G401.6 (cell line): Measurements from ENCODE around the gene EBF3.

Source experiments
- FAIRE-seq: peaks from 2 replicates; lab custom pipeline; 2012; peaks lifted over from hg19 to GRCh38; lab: Jason Lieb, UNC

The EBF3 gene

DNA sequence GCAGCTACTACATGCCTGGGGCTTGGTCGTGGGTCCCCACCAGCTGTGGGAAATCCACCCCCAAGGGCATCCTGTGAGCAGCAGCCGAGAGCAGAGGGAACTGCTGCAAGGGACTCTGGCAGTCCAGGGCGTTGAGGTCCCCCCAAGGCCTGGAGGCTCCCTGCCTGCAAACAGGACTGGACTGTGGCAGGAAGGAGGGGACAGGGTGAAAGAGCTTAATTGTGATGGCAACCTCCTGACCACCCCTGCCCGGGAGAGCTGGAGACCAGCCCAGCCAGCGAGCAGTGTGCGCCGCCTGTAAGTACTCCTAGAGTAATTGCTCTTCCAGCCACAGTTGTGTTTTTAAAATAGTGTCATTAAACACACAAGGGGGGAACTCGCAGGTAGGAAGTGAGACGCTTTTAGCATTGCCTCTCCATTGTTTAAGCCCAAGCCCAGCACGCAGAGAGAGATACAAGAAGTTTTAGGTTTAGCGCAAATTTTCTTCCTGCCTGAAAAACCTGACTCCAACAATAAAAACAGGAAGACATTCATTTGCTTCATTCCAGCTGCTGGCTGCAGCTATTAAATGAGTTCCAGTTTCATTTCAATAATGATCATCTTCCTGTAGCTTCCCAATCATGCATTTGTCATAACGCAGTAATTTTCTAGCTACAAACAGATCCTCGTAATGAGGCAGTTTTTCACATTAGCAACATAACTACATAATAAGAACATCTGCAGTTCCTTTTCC is 111.1 kb downstream of the EBF3 start:
- FAIRE-seq, result no peak

DNA sequence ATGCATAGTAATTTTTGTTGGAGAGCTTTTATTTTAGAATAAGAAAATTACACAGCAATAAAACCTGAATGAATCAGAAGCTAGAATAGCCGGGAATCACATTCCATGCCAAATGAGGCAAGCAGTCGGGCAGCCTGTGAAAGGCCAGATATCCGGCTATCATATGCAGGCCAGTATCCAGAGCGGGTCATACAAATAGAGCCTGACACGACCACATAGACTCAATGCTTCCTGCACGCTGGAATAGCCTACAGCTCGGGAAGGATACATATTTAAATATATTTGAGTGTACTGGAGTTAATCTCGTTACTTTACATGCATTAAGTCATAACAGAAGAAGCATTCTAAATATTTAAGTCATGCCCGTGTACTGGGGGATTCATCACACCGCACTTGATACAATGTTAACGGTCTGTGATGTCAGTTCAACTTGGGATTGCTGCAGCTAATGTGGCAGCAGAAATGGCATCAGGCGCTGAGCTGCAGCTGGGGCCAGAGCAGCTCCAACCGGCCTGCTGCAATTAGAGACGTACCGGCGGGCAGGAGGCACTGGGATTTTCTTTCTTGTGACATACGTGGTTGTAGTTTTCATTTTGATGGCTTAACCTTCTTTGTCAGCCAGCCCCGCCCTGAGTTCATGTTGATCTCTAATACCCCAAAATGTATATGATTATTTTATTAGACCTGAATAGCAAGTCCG is 112.0 kb downstream of the EBF3 start:
- FAIRE-seq, result no peak

DNA sequence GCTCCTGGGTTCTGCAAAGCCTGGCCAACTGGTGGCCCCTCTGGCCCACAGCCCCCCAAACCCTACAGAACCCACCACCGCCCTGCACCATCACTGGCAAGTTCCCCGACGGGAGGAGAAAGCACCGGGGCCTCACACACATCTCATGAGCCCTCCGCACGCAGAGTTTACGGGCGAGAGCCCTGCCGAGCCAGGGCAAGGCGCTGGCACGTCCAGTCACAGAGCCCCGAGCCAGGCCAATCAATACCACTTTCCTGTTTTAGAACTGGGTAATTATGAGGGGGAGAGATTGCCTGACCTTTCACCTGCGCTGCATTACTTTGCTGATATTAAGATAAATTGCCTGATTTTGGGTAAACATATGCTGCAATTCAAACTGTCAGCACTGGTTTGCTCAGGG is 113.3 kb downstream of the EBF3 start:
- no peak for FAIRE-seq

DNA sequence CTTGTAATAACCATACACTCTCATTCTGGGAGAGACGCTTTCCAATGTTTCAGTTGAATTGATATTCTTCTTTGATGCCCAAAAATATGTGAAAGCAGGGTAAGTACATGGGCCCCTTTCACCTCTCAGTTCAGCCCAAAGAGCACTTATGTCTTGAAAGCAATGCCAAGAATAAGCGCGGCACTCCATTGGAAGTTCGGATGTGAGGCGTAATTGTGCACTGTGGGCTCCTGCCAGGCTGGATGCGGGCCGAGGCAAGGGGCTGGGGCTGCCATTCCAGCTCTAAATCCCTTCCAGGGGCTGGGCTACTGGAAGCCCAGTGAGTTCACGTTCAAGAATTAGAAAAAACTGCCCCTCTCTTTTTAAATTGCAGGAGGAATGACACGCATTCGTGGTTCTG is 113.8 kb downstream of the EBF3 start:
- no peak for FAIRE-seq

DNA sequence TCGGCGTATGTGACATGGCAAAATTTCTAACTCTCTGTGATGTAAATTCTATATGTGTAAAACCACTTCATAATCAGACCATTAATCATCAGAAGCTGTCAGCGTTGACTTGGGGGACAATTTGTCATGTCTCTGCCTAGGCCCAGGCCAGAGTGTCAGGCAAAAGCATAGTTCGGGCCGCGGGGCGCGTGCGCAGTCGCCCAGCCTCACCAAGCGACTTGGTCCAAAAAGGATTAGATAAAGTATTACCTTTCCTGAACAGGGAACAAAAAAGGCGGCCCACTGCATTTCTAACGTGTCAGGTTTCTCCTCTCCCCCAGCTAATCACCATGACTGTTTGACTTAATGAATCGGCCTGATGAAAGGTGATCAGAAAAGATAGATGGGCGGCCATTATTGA is 114.2 kb downstream of the EBF3 start:
- no peak for FAIRE-seq

DNA sequence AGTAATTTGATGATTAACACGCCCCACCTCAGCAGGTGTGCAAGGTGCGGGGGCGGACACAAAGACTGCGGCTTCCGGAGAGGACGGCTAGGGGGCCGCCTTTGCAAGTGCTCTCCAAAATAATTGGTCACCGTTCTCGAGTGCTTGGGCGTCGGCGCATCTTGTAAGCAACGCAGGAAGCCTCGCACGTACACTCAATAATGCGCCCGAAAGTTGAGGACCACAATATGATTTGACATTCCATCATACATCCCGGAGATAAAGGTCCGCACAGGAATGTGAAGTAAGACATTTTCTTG is 114.7 kb downstream of the EBF3 start:
- no peak for FAIRE-seq

DNA sequence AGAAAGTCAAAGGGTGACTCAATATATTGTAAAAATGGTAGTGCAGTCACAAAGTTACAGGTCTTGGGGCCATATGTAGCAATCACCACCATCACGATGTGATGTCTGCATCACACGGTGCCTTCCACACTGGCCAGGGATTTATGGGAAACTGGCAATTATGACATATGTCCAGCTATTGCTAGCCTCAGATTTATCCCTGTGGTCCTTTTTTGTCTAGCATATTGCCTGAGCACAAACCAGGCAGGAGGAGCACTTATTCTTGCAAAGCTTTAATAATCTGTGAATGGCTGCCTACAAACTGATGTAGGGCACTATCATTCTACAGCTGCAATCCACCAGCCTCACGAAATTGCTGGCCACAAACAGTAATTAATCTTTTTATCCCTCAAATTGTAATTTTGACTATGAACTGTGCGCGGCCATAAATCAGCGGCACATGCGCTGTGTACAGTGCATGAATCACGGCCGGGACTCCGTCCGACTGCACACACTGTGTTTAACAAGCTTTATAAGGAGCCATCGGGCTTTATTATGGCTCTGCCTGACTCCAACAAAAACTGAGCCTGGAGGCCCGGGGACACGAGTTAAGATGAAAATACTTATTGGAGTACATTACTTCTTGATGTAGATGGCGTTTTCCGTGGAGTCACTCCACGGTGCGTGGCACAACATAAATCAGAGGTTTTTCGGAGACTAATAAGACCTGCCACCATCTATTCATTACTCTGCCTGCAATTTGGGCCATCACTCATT is 115.2 kb downstream of the EBF3 start:
- no peak for FAIRE-seq

DNA sequence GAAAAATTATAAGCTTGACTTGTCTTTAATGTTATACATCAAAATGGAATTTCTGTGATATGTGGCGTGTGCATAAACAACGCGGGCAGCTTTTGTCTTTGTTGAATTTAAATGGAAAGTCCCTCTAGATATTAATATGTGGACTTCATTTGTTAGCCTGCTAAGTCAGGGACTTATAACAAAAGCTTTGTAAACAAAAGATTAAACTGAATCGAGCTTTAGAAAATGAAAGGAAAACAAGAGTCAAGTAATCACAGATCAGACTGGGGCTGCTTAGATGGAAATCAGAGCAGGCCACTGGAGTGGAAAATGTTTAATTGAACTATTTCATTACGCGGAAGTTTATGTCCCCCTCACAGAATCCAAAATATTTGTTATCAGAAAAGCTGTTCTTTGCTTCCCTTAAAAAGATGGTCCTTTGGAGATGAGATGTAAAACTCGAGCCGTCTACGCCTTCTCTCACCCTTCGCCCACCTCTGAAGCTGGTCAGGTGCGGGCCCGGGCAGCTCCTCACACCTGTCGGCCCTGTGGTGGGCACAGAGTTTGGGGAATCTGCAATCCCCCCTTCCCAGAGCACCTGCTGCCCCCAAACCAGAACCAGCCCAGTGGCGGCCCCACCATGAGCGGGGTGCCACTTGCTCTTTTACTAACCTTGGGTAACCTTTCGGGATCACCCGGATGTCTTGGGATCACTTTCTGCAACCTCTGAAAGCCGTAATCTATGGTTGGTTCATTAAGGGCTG is 116.2 kb downstream of the EBF3 start:
- no peak for FAIRE-seq

DNA sequence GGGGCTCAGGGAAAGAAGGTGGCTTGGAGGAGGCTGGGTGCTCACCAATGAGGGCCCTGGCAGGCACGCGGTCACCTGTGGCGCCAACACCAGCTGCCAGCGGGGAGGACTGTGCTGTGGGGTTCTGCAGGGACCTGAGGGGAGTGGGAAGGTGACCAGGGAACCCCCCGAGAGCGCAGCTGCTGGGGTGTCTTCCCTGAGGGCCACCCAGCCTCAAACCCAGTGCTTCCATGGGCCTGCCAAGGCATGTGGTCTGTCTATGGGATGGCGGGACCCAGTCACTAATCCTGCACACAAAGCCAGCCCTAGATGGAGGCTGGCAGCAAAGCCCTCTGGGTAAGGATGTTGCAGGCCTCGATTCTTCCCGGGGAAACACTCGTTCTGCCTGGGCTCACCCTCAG is 117.1 kb downstream of the EBF3 start:
- no peak for FAIRE-seq

DNA sequence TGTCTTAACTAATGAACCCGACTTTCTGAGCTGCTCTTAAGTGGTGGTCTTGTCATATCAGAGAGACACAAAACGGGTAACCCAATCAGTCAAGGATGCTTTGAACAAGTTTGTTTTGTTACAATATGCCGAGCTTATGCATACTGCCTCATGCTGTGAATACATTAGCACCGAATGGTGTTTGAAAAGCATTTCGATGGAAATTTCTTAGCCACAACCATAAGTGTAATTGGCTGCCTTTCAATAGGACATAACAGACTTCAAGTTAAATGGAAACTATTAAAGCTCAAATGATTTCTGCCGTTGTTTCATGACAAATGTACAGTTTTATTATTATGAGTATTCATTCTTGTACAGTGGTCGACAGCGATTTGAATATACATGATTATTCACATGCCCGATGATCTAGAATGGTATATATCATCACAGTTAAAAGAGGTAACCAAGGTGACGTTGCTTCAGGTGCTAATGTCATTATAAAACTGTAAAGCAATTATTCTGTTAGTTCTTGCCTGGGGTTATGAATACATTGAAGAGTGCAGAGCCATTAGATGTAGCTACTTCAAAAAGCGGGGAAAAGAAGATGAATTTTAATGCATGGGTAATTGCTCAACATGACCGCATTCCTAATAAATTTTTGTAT is 118.8 kb downstream of the EBF3 start:
- no peak for FAIRE-seq

DNA sequence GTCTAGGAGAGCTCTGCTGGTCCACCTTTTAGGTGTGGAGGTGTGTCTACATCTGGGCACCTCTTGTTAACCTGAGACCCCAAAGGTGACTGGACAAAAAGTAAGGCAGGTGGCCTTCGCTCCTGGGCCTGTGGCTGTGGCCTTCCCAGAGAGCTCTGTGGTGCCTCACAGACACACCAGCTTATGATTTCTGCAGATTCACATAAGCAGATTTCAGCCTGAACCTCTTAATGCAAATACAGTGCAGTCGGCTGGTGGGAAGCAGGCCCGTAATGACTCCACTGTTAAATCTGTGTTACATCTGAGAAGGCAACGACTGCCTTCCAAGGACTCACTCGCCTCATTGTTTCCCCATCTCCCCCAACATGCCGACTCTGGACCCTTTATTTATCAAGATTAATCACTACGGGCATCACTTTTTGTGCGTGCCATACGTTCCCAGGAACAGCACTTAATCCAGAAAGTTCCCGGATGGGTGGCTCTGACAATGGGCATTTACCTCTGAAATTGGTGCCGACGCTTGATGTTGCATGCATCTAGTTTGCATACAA is 119.8 kb downstream of the EBF3 start:
- FAIRE-seq, result no peak

DNA sequence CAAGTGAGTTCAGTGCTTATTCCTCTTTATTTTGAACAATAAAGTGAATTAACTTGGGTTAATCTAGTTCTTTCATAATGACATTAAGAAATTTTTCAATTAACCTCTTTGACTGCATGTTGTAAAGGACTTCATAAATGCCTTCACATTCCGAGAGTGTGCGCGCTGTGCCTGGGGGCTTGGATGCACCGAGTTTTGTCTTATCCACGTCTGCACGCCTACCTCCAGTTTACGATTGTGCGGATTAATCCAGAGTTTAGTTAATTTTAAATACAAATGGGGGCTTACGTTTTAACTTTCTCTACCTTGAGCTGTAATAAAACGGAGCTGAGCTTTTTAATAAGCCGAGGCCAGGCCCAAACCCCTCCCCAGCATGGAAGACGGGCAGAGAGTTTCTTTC is 120.4 kb downstream of the EBF3 start:
- FAIRE-seq, result no peak

DNA sequence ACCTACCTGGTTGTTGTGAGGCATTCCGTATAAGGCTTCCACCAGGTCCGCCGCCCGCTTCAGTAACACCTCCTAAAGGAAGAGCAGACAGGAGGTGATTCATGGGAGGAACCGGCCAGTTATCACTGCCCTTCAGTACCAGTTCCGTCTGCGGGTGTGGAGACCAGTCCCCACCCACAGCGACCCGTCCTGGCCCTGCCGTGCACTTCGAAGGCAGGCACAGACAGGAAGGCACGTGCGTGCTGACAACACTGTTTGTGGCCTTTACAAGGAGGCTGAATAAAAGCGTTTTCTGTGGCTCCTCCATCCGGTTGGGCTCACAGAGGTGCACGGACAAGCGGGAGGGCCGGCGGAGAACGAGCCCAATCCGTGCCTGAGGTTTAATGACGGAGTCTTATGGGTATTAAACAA is 120.9 kb downstream of the EBF3 start:
- no peak for FAIRE-seq

DNA sequence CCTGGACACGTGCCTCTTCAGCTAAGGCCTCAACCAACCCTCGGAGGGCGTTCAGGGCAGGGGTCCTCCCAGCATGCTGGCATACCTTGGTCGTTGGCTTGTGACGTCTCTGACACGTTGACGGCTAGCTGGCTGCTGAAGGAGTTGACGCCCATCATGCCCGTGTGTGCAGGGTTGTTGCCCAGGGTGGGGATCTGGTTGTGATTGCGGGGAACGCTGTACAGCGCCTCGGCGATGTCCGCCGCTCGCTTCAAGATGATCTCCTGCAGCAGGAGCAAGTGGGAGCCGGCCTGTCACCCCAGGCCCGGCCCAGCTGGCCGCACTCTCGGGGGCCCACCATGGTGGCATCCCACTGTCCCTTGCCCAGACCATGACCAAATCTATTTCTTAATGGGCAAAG is 122.0 kb downstream of the EBF3 start:
- no peak for FAIRE-seq

DNA sequence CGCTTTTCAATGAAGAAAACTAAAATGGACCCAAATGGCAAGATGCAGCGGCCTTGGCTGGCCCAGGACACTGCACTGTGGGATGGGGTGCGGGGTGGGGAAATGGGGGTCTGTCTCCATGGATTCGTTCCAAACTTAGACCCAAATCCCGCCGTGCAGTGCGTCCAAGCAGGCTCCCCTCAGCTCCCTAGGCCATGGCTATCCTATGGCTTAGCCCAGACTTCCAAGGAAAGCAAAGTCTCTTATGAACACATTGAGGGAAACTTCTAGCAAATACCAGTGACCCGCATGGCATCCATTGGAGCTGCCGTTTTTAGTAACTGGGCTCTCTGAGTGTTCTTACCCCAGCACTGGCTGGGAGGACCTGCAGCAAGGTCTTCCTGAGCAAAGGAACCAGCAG is 122.5 kb downstream of the EBF3 start:
- no peak for FAIRE-seq

DNA sequence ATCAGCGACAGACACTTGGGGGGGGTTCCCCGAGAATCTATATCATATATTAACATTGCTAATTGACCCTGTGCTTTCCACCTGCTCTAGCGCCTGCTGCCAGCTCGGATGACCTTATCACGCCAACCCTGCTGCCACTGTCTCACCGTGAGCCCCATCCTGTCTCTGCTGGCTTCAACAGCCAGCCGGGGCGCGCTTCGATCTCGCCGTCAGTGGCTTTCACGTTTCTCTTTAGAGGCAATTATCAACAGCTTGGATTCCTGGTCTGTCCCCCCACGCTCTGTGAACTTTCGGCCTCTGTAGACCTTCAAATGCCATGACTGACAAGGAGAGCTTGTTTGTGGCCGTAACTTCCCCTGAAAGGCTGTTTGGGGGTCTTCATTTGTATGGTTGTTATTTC is 123.0 kb downstream of the EBF3 start:
- FAIRE-seq, result no peak

DNA sequence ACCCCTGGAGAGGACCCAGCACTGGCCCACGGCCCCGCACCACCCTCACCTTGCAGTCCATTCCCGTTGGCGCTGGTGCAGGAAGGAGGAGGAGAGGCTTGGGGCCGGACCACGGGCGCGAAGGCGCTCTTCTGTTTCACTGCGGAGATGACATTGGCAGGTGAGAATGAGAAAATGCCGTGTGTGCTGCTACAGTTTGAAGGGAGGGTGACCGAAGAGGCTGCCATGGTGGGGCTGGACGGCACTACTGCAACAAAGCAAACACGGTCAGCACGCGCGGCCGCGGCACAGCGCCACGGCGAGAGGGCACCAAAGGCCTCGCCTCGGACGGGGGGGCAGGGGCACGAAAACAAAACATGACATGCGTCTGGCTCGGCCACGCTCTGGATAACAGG is 123.9 kb downstream of the EBF3 start:
- FAIRE-seq, result no peak

DNA sequence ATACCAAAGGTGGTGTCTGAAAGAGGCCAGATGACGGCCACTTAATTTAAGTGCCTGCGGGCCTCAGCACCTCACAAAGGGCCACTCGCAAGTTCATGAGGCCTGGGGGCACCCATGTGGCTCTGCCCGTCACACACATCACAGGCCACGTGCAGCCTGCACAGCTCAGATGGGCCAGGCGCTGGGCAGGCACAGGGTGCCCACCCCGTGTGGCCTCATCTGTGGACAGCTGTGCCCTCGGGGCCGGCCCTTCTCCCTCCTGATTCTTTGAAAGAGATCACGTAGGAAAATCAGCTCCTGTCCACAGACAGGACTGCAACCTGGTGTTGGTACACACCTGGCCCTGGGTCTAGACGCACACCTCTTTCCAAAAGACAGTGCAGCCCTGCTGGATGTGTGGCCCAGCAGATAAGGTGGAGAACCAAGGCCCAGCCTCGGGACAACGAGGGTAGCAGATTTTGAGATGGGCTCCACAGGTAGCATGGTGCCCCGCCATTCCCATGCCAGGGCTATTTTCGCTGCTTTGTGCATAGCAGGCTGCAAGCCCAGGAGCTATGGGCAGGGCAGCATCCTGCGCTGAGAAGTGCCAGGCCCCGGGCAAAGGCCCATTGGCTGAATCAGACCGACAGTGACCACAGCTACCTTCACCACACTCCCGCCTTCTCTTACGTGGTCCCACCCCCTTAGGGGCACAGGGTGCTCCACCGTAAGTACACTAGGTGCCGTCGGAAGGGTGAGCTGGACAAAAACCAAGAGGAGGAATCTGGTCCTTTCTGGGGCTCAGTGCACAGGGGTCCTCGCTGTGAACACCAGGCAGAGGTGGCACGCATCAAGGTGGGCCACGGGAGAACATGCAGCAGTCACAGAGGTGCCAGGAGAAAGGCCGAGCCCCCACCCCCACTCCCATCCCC is 124.5 kb downstream of the EBF3 start:
- FAIRE-seq, result no peak

DNA sequence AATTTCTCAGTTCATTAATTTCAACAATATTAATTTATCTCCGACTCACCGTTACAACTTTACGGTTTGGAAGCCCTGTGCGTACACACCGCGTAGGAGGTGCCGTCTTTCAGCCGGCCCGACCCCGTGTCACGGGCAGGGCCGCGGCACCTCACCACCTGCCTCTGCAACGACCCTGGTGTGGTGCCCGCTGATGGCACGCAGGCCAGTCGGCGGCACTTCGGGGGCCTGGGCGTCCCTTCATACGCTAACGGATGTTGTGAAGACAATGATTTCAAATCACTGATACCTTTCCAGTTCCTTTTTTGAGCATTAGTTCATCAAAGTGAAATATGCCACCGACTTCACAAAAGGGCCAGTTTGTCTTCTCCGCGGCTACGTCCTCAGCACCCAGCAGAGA is 125.3 kb downstream of the EBF3 start:
- FAIRE-seq, result no peak

DNA sequence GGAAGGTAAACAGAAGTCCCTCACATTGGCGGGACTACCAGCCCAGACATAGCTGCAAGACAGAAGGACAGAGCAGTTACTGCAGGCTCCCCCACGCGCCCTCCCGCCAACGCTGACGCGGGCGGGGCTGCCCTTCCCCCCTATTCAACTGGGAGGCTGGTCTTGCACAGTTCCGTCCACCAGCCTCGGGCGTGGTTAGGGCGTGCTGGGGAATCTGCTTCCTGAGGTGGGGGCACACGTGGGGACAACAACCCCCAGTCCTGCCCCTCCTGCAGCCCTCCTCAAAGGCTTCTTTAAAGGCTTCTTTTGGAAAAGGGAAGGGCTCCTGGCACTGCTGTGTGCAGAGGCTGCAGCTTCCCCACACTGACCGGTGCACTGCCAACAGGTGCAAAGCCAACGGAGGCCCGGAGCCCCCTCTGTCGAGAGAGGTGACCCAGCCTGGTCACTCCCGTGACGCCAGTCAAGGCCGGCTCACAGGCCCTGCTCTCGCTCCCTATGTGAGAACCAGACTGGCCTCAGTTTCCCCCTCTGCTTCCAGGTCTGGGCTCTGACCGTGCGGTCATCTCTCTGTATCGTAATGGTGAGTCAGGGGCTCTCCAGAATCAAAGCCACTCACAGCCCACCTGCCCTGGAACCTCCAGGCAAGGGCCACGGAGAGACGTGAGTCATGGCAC is 126.0 kb downstream of the EBF3 start:
- FAIRE-seq, result no peak

DNA sequence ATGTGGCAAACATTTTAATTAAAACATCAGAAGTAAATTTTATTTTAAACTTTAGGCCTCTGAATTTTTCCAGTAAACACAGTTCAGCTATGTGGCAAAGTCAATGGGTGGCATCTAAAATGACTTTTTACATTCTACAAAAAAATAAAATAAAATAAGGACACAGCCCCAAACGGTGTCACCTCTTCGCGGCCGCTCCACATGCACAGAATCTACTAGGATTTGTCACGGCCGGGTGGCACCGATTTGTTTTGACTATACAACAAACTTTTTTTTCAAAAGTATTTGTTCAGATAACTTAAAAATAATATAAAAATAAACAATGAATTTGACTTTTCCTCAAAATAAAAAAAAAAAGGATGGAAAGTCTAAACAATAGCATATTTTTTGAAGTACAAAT is 127.8 kb downstream of the EBF3 start:
- no peak for FAIRE-seq
